GM12872 (cell line): Measurements from ENCODE around the gene C1QTNF9B.
A peak's percentile ranks its signal among the peaks of the same experiment; 100 is the strongest.

Source experiments
- TF ChIP-seq, protein P1 (sequence below): IDR thresholded peaks from 3 replicates; pipeline ENCODE4 v1.5.1; 2011; ENCODE audit warnings: low read depth, mild to moderate bottlenecking, low read length, moderate library complexity; ENCODE audit not compliant: insufficient read depth

C1QTNF9B gene

GRCh38 chr13:23888658-23889614, 8.4 kb downstream of the C1QTNF9B start, which contains the start of gene MIPEP:
Gene MIPEP (minus strand): TSS chr13:23889400. CDS start chr13:23889320, 80 bp downstream.
- TF ChIP-seq, protein P1, sequence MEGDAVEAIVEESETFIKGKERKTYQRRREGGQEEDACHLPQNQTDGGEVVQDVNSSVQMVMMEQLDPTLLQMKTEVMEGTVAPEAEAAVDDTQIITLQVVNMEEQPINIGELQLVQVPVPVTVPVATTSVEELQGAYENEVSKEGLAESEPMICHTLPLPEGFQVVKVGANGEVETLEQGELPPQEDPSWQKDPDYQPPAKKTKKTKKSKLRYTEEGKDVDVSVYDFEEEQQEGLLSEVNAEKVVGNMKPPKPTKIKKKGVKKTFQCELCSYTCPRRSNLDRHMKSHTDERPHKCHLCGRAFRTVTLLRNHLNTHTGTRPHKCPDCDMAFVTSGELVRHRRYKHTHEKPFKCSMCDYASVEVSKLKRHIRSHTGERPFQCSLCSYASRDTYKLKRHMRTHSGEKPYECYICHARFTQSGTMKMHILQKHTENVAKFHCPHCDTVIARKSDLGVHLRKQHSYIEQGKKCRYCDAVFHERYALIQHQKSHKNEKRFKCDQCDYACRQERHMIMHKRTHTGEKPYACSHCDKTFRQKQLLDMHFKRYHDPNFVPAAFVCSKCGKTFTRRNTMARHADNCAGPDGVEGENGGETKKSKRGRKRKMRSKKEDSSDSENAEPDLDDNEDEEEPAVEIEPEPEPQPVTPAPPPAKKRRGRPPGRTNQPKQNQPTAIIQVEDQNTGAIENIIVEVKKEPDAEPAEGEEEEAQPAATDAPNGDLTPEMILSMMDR, result peak; percentile 75

- TF ChIP-seq, protein P1, result no peak
Observed at GRCh38 chr13:23883255-23883654, 14.0 kb downstream of the C1QTNF9B start.

DNA sequence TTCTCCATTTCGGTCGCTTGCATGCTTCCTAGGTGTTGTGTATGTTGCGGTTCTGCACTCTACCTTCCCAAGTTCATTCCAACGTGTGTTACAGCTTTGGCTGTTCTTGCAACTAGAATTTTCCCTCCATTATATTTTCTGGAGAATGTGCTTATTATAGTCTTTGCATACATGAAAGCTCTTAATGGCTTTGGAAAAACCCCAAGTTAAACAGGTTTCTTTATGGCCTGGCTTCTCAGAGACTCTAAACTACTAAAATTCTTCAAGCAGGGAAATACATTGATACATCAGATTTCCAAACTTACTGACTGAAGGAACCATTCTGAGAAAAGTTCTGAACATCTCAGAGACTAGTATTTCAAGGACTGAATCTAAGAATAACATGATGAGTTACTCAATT, 20.0 kb downstream of the C1QTNF9B start:
- TF ChIP-seq, protein P1, result no peak

DNA sequence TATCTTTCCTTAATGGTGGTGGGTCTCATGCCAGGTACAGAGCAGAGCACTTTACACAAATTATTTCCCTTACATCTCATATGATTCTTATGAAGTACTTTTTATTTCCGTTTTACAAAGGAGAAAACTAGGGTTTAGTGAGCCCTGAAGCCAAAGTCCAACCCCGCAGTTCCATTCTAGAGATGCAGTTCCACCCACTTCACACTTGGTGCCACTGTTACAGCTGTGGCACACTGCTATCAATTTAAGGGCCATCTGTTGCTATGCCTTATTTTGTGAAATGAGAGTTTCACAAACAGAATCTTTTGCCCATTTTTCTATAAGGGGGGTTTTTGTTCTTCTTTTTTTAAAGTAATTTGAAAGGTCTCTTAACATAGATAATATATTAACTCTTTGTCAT, 21.0 kb downstream of the C1QTNF9B start:
- TF ChIP-seq, protein P1, result peak; percentile 46; the same call in 1 of the 3 replicates

DNA sequence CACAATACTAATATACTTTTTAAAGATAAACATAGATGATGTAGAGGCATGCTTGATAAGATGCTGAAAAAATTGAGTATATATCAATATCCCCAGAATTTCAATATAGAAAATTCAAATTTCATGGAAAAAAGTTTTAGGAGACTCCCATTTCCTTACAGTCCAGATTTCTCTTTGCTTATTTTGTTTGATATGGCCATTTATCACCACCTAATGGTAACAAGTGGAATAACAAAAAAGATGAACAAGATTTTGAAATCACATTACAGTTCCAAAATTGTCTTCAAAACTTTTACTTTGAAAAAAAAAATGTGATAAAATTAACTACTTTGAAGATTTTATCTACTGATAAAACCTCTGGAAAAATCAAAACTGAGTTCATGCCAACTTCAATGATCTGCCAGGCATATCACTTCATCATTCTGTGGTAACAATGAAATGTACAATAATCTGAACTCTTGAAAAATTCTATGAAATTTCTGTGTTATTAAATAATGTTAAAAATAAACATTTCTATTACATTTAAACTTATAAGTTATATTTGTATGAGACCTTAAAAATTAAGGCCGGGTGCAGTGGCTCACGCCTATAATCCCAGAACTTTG, 25.6 kb downstream of the C1QTNF9B start:
- TF ChIP-seq, protein P1, result peak; percentile 40; the same call in 1 of the 3 replicates

DNA sequence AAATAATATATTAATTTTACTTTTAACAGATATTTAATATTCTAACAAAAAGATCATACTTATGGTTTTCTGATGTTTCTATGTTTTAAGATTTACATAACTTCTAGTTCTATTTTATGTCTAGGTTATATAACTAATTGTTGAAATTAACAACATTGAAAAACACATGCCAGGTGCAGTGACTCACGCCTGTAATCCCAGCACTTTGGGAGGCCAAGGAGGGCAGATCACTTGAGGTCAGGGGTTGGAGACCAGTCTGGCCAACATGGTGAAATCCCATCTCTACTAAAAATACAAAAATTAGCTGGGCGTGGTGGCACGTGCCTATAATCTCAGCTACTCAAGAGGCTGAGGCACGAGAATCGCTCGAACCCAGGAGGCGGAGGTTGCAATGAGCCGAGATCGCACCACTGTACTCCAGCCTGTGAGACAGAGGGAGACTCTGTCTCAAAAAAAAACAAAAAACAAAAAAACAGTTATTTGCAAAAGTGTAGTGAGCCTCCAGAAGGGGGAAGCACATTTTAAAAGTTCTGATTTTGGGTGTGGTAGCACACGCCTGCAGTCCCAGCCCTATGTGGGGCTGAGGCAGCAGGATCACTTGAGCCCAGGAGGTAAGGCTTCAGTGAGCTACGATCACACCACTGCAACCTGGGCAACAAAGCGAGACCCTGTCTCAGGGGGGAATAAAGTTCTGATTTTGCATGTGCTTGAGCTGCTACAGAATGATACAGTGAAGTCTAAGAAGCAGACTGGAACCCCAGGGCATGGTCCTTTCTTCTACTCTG, 26.8 kb downstream of the C1QTNF9B start:
- TF ChIP-seq, protein P1, result peak; percentile 5; the same call in 1 of the 3 replicates

DNA sequence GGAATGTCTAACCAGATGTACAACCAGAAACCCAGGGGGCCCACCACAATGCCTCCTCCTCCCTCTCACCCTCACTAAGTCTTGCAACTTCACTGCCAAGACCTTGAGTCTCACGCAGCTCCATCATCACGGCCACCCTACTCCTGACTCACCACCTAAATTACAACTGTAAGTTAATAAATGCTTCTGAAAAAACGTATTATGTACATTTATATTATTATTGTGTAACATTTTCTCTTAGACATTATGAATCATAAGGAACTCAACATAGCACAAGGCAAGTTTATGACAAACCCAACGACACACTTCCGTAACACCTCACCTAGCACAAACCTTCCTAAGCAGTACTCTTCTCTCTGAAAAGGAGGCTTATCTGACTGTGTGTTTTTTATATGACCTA, 28.8 kb downstream of the C1QTNF9B start:
- TF ChIP-seq, protein P1, result no peak
